GM21786 (cell line): ENCODE data around the gene COMMD1.
"Not testable (repeated sequence)": the region's sequence is repeated elsewhere in the genome, so short reads cannot be mapped to it uniquely, and the experiment has no call there.

Source experiments
- ATAC-seq: cut with Tn5 transposase; IDR thresholded peaks from one replicate; pipeline ENCODE4 v1.9.1; 2021; ENCODE audit not compliant: unreplicated experiment

The COMMD1 gene

GRCh38 chr2:62014102-62014501 lies 108.6 kb downstream of the COMMD1 start:
- no peak for ATAC-seq

- ATAC-seq, result no peak
These were observed 111.5 kb downstream of the COMMD1 start for GRCh38 chr2:62016957-62017356.

DNA sequence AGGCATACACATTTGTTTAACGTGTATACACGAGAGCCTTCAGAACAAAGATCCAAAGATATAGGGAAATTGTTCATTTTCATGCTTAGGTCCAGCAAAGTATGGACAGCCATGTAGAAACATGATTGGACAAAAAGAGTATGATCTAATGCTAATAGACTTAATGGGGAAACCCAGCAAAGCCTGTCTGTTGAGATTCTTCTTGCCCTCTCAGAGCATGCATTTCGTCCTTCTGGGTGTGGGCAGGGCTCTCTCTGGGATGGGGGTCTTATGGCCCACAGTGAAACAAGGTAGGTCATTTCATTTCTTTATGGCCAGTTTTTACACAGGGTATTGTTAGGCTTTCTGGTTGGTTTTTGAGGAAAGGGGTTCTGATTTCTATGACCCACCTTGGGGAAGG lies 124.4 kb downstream of the COMMD1 start:
- ATAC-seq, result no peak

DNA sequence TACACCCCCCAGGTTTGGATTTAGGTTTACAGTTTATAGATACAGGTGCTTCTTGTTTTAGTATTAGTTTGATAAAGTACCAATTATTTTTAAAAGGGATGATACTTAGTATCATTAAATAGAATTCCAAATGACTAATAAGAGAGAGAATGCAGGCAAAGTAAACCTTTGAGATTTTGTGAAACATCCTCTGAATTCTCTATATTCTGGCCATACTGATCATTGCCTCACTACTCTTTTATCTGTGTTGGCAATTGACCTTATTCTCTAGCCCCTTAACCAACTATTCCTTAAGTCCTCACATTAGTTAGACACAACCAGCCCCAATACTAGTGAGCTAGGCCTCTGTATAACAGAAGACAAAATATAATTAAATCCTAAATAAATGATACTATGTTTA lies 125.4 kb downstream of the COMMD1 start:
- no peak for ATAC-seq

DNA sequence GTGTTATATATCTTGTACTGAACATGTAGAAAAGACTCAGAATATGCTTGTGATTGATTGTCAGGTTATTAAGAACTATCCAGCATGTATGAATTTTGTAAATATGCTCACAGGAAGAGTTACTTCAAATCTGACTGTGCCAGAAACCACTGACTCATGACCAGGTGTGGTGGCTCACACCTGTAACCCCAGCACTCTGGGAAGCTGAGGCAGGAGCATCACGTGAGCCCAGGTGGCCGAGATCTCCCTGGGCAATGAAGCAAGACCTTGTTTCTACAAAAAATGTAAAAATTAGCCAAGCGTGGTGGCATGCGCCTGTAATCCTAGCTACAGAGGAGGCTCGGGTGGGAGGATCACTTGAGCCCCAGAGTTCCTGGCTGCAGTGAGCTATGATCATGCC lies 126.6 kb downstream of the COMMD1 start:
- ATAC-seq, result no peak

DNA sequence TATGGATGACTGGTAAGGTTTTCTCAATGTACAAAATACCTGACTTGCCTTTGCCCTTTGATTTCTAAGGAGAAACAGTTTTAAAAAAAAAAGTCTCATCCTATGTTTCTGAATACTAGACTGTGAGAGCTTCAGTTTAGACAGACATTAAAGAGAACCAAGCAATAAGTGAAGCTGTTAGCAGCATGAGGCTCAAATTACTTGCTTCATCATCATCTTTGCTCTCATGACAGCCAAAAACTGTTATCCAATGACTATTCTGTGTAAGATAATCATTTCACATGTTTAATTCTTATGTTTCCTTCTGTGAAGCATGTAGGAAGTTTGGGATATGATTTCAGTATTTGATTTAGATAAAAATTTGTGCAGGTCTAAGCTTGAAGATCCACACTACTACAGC lies 129.2 kb downstream of the COMMD1 start:
- no peak for ATAC-seq

DNA sequence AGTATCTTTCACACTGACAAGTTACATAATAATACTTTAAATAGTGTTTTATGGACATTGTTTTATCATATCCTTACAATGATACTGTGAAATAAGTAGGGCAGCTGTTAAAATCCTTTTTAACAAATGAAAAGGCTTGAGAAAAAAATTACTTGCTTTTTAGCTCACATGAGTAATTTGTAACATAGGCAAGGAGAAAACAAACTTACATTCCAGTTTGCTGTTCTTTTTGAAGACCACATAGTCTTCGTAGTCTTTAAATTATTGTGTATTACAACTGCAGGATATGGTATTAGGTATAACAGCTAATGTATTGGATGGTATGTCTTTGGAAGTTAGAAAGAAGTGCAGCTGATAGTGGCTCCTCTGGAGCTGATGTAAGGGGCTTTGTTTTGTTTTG lies 130.8 kb downstream of the COMMD1 start:
- ATAC-seq, result no peak

DNA sequence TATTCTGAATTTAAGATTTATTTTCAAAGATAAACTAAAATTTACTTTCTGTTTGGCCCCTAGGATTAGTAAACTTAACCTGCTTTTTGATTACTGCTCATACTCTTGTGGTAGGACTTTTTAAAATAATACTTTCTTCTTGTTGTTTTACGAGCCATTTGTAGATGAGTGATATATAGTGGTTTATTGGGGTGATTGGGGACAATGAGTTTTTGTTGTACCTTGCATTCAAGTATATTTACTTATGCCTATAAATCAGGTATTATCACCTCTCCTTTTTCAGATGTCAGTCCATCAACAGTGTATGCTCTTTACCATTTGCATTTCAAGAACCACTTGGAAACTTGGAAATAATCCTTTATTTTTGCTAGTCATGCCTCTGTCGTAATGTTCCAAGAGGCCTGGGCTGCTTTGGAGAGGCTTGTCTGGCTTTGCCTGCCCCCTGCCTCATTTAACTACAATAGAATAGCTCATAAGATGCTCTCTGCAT lies 131.3 kb downstream of the COMMD1 start:
- no peak for ATAC-seq

- ATAC-seq, result peak; percentile 99
These were observed 133.7 kb downstream of the COMMD1 start for GRCh38 chr2:62038975-62039771.

GRCh38 chr2:62040926-62041325 lies 135.5 kb downstream of the COMMD1 start:
- ATAC-seq, result no peak

DNA sequence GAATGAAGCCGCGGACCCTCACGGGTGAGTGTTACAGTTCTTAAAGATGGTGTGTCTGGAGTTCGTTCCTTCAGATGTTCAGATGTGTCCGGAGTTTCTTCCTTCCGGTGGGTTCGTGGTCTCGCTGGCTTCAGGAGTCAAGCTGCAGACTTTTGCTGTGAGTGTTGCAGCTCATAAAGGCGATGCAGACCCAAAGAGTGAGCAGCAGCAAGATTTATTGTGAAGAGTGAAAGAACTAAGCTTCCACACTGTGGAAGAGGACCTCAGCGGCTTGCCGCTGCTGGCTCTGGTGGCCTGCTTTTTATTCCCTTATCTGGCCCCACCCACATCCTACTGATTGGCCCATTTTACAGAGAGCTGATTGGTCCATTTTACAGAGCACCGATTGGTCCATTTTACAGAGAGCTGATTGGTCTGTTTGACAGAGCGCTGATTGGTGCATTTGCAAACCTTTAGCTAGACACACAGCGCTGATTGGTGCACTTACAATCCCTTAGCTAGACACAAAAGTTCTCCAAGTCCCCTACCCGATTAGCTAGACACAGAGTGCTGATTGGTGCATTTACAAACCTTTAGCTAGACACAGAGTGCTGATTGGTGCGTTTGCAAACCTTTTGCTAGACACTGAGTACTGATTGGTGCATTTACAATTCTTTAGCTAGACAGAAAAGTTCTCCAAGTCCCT lies 136.4 kb downstream of the COMMD1 start:
- not testable (repeated sequence) for ATAC-seq

DNA sequence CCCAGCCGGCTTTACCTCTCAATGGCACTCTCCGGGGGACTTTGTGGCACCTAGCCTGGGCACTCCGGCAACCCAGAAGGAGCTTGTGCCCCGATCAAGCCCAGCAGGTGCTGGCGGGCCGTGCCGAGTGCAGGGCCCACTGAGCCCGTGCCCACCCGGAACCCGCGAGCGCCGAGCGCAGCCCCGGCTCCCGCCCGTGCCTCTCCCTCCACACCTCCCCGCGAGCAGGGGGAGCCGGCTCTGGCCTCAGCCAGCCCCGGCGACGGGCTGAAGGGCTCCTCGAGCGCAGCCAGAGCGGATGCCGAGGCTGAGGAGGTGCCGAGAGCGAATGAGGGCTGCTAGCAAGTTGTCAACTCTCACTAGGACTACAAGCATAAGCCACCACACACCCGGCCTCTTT lies 136.9 kb downstream of the COMMD1 start:
- ATAC-seq, result no peak

GRCh38 chr2:62042944-62043343 lies 137.5 kb downstream of the COMMD1 start:
- no peak for ATAC-seq

- ATAC-seq, result no peak
These were observed 139.6 kb downstream of the COMMD1 start for GRCh38 chr2:62045017-62045543.

- ATAC-seq, result no peak
These were observed 140.7 kb downstream of the COMMD1 start for GRCh38 chr2:62046141-62046540.

GRCh38 chr2:62050456-62051045 lies 145.1 kb downstream of the COMMD1 start:
- ATAC-seq, result no peak

GRCh38 chr2:62054029-62054791 lies 148.7 kb downstream of the COMMD1 start:
- ATAC-seq, result no peak

DNA sequence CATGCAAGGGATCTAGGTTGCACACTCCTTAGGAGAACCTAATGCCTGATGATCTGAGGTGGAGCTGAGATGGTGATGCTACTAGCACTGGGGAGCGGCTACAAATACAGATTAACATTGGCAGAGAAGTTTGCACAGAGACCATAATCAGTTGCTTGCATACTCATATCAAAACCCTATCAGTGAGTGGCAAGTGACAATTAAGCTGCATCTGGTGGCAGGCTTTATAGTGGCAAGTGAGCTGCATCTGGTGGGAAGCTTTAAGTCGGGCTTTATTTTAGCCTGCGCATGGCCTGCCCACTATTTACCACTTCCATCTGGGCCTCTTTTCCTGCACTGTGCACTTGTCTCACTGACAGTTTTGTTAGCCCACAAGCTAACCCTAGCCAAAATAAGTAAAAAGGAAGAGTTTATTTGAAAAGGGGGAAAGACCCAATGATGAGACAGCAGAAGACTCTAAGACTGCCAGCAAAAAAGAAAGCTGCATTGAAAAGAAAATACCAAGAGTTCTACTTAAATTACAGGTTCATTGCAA lies 149.5 kb downstream of the COMMD1 start:
- ATAC-seq, result no peak

GRCh38 chr2:62055724-62056336 lies 150.4 kb downstream of the COMMD1 start:
- no peak for ATAC-seq

- ATAC-seq, result no peak
These were observed 150.9 kb downstream of the COMMD1 start for GRCh38 chr2:62056341-62056740.
